Neutrophil (primary cell): ENCODE measurements around the gene KDM5C.

Source experiments
- H3K27ac ChIP-seq: fragments of 200-600 bp; sonication (generic); 2 replicates; pipeline ENCODE4 v1.5.1; 2016; ENCODE audit warnings: mild to moderate bottlenecking, moderate library complexity
- H3K27me3 ChIP-seq: fragments of 200-600 bp; sonication (generic); 2 replicates; pipeline ENCODE4 v1.6.0; 2016; ENCODE audit warnings: mild to moderate bottlenecking
- H3K36me3 ChIP-seq: fragments of 200-600 bp; sonication (generic); 2 replicates; pipeline ENCODE4 v1.5.1; 2017
- H3K4me1 ChIP-seq, 2 experiments: fragments of 200-600 bp in 1 of 2; sonication (generic) in 1 of 2; 1 replicate in 1 of 2; 2 replicates in 1 of 2; pipeline versions ENCODE4 v1.5.1 to v1.6.1; 2013 to 2016; ENCODE audit warnings: low read depth in 1 of 2, low read length in 1 of 2, mild to moderate bottlenecking in 1 of 2, moderate library complexity in 1 of 2; ENCODE audit not compliant: control insufficient read depth in 1 of 2, insufficient read depth in 1 of 2
- H3K4me3 ChIP-seq, 2 experiments: fragments of 200-600 bp in 1 of 2; sonication (generic) in 1 of 2; 1 replicate in 1 of 2; 2 replicates in 1 of 2; pipeline ENCODE4 v1.5.1; 2013 to 2016; ENCODE audit warnings: low read depth in 1 of 2, low read length in 1 of 2, mild to moderate bottlenecking in 1 of 2, moderate library complexity in 1 of 2
- H3K9me3 ChIP-seq: fragments of 200-600 bp; sonication (generic); 2 replicates; pipeline ENCODE4 v1.5.1; 2016
- CTCF ChIP-seq: fragments of 200-600 bp; sonication (generic); IDR thresholded peaks from 2 replicates; pipeline ENCODE4 v1.5.1; 2016; ENCODE audit warnings: antibody characterized with exemption

The KDM5C gene

GRCh38 chrX:53265771-53266574, 41.0 kb upstream of the KDM5C start:
- no peak overlapping the region for H3K4me3 ChIP-seq
- H3K36me3 ChIP-seq = no peaks in the 10 kb centered on the region
- TF ChIP-seq CTCF = no peak
- H3K9me3 ChIP-seq = no peaks in the 10 kb centered on the region
- H3K27ac ChIP-seq = no peak overlapping the region
- peaks cover 13 to 15% of the 10 kb centered on the region in 2 experiments for H3K4me1 ChIP-seq
- H3K27me3 ChIP-seq = peaks cover 14% of the 10 kb centered on the region

- no peaks in the 10 kb centered on the region for H3K9me3 ChIP-seq
- TF ChIP-seq CTCF = no peak
- no peaks in the 10 kb centered on the region for H3K36me3 ChIP-seq
- H3K27me3 ChIP-seq = peaks cover 14% of the 10 kb centered on the region
- no peak overlapping the region for H3K4me3 ChIP-seq
- no peak overlapping the region for H3K27ac ChIP-seq
- peaks cover 13 to 15% of the 10 kb centered on the region in 2 experiments for H3K4me1 ChIP-seq
Observed at GRCh38 chrX:53263597-53264094, 38.6 kb upstream of the KDM5C start.

- Histone ChIP-seq H3K27ac (peak overlapping the region; percentile 35), H3K4me3 (no peak overlapping the region), H3K27me3 (peaks cover 14% of the 10 kb centered on the region), H3K36me3 (no peaks in the 10 kb centered on the region), H3K4me1 (peaks cover 13 to 15% of the 10 kb centered on the region in 2 experiments), H3K9me3 (no peaks in the 10 kb centered on the region)
- no peak for TF ChIP-seq CTCF
Observed at GRCh38 chrX:53262918-53263394, 37.9 kb upstream of the KDM5C start.

- no peaks in the 10 kb centered on the region for H3K9me3 ChIP-seq
- peaks cover 13 to 15% of the 10 kb centered on the region in 2 experiments for H3K4me1 ChIP-seq
- peak overlapping the region; percentile 35 for H3K27ac ChIP-seq
- H3K27me3 ChIP-seq = peaks cover 14% of the 10 kb centered on the region
- H3K4me3 ChIP-seq = no peak overlapping the region
- TF ChIP-seq CTCF = no peak
- H3K36me3 ChIP-seq = no peaks in the 10 kb centered on the region
Observed at GRCh38 chrX:53262189-53262917, 37.3 kb upstream of the KDM5C start.

- no peaks in the 10 kb centered on the region for H3K36me3 ChIP-seq
- H3K4me3 ChIP-seq = no peak overlapping the region
- no peak for TF ChIP-seq CTCF
- H3K27ac ChIP-seq = no peak overlapping the region
- peaks cover 13 to 15% of the 10 kb centered on the region in 2 experiments for H3K4me1 ChIP-seq
- no peaks in the 10 kb centered on the region for H3K9me3 ChIP-seq
- H3K27me3 ChIP-seq = peaks cover 14% of the 10 kb centered on the region
Observed at GRCh38 chrX:53261355-53261972, 36.5 kb upstream of the KDM5C start.
